Measurements from ENCODE around the gene OSER1. TPM values are rescaled to one million over a fixed set of nuclear protein-coding genes. Genes with fewer than 3 reads are reported as not detected.

Gene OSER1
- total and polyA plus RNA-seq, 9 of the 15 experiments (the other 6 are each of a cell fraction or from before 2014, with no cell fraction given), result 15.5 to 57.3 (median 19.9) TPM

GRCh38 chr20:44247586-44248409 is 37.2 kb upstream of the OSER1 start (continued):
- TF ChIP-seq FOXA3 (CRISPR knock-in tag; conservative IDR thresholded peaks at IDR 0.05 in 1 of 2, IDR thresholded peaks at IDR 0.05 in 1 of 2) (0 out of 4 replicates have a peak, but pooled peaks of 1 of the 2 experiments have one; percentile 19), E2F4 (CRISPR knock-in tag; IDR thresholded peaks at IDR 0.05; ENCODE audit: low read depth) (0 out of 2 replicates have a peak, but pooled peaks have one; percentile 58)

DNA sequence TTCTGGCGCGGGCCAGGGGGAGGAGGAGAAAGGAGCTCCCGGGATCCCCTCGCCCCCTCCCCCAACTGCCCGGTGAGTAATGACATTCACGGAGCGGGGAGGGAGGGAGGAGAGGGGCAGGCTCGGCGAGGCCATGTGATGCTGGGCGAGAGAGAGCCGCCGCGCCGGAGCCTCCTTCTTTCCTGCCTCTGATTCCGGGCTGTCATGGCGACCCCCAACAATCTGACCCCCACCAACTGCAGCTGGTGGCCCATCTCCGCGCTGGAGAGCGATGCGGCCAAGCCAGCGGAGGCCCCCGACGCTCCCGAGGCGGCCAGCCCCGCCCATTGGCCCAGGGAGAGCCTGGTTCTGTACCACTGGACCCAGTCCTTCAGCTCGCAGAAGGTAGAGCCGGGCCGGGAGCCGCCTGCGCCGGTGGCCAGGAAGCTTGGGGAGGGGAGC is 36.6 kb upstream of the OSER1 start, which contains the start of gene GDAP1L1:
Gene GDAP1L1, plus strand, starts transcription at position 178 of the 441 bp plus-strand sequence. Its CDS starts 27 bp downstream, at position 205.
- Histone ChIP-seq H3K4me1 (replicated peaks in 1 of 2; ENCODE audit: control insufficient read depth in 2 of 2, insufficient read depth in 2 of 2, low read length in 2 of 2) (peaks cover 0 to 7% of the 10 kb centered on the region in 2 experiments; a peak in 2 of 5 replicates), H3K9me1 (ENCODE audit: control insufficient read depth, insufficient read depth, low read length) (peaks cover 3% of the 10 kb centered on the region), H3K27me3 (ENCODE audit: control insufficient read depth in 2 of 2, insufficient read depth in 2 of 2, low read length in 2 of 2) (0 out of 5 replicates have a peak, but pooled peaks cover 0 to 5% of the 10 kb centered on the region in 2 experiments), H3K36me3 (ENCODE audit: control insufficient read depth, insufficient read depth, low read length) (no peaks in the 10 kb centered on the region), H3K79me2 (ENCODE audit: control insufficient read depth, insufficient read depth, low read length) (no peaks in the 10 kb centered on the region), H3K4me2 (ENCODE audit: insufficient read depth, low read length) (no peak within 1 kb of the TSS), H3K9ac (ENCODE audit: insufficient read depth in 1 of 2, low read depth in 2 of 2, low read length in 2 of 2) (no peak within 1 kb of the TSS), H3K27ac (ENCODE audit: extremely low read depth, low read depth, low read length) (no peak within 1 kb of the TSS), H3K9me3 (replicated peaks; ENCODE audit: control insufficient read depth, insufficient read depth, low read depth, low read length) (no peaks in the 10 kb centered on the region), H3K4me3 (no peak within 1 kb of the TSS), H2AFZ (ENCODE audit: low read depth, low read length) (no peak within 1 kb of the TSS), H4K20me1 (replicated peaks; ENCODE audit: control insufficient read depth, insufficient read depth, low read length) (peaks cover 14% of the 10 kb centered on the region; the same call in 1 of the 2 replicates)
- POLR2A ChIA-PET, result interaction anchor here (1.2 kb wide), 1 partner anchor 9 kb away, joined by 3 read pairs; no protein-coding TSS in a partner anchor
- WGBS (ENCODE audit: insufficient coverage, low coverage, missing lambda C conversion rate), result 1% methylated on average over 15 of the region's 32 CpGs
- in situ Hi-C loops (cut with MboI), result no loop called here
- intact Hi-C loops (cut with micrococcal nuclease), result no loop called here
- FAIRE-seq (no peak), DNase-seq (ENCODE audit: extremely low read depth in 1 of 4, low spot score in 3 of 4) (no peak), ATAC-seq (peak; percentile 29; the same call in 1 of the 3 replicates)
- CTCF ChIA-PET (ENCODE audit: low intra/inter-chr PET ratio), result no interaction called here
- no TSS peak for BruUV-seq (replicated peaks)
- TF ChIP-seq CBX1 (IDR thresholded peaks at IDR 0.05; ENCODE audit: low read depth) (no peak), ZKSCAN1 (IDR thresholded peaks at IDR 0.05; ENCODE audit: low read depth, low read length) (no peak), ELK3 (CRISPR knock-in tag; IDR thresholded peaks at IDR 0.05) (no peak), RAD21 (CRISPR knock-in tag; conservative IDR thresholded peaks at IDR 0.05 in 1 of 2, IDR thresholded peaks at IDR 0.05 in 1 of 2) (no peak), HDGF (IDR thresholded peaks at IDR 0.05) (no peak), CC2D1A (IDR thresholded peaks at IDR 0.05) (no peak), NBN (IDR thresholded peaks at IDR 0.05; ENCODE audit: low read depth) (no peak), GATA2 (CRISPR knock-in tag; IDR thresholded peaks at IDR 0.05) (no peak), RNF2 (IDR thresholded peaks at IDR 0.05) (no peak), TEAD2 (tag; IDR thresholded peaks at IDR 0.05) (no peak), POLR2B (IDR thresholded peaks at IDR 0.05; ENCODE audit: low read depth, partially characterized antibody) (no peak), KLF10 (CRISPR knock-in tag; IDR thresholded peaks at IDR 0.05) (no peak)
- TF ChIP-seq, protein P1, sequence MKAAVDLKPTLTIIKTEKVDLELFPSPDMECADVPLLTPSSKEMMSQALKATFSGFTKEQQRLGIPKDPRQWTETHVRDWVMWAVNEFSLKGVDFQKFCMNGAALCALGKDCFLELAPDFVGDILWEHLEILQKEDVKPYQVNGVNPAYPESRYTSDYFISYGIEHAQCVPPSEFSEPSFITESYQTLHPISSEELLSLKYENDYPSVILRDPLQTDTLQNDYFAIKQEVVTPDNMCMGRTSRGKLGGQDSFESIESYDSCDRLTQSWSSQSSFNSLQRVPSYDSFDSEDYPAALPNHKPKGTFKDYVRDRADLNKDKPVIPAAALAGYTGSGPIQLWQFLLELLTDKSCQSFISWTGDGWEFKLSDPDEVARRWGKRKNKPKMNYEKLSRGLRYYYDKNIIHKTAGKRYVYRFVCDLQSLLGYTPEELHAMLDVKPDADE (conservative IDR thresholded peaks at IDR 0.05; ENCODE audit: control insufficient read depth, low read depth, low read length), result no peak
